Measurements from ENCODE around the gene SGPP2. TPM values are rescaled to one million over a fixed set of nuclear protein-coding genes. Genes with fewer than 3 reads are reported as not detected.

SGPP2 gene
- total RNA-seq, 2 experiments from 2014 or later: 1.7 TPM

GRCh38 chr2:222480497-222480896, 56.2 kb downstream of the SGPP2 start:
- ChIA-PET CTCF (no interaction called here), POLR2A (no interaction called here)
- no peak overlapping the region for H3K27ac ChIP-seq (ENCODE audit: low read depth in 1 of 2, low read length in 2 of 2)
- no peak overlapping the region for H3K4me3 ChIP-seq (ENCODE audit: low read length)
- H3K36me3 ChIP-seq (ENCODE audit: insufficient read depth, low read length): no peaks in the 10 kb centered on the region
- DNase-seq (no peak), ATAC-seq (ENCODE audit: poor library complexity) (no peak)
- Mint-ChIP-seq H3K27ac (no peak overlapping the region), H3K4me1 (ENCODE audit: low read depth) (no peaks in the 10 kb centered on the region), H3K36me3 (ENCODE audit: low read depth) (no peaks in the 10 kb centered on the region), H3K4me3 (no peak overlapping the region), H3K9me3 (no peaks in the 10 kb centered on the region), H3K27me3 (no peaks in the 10 kb centered on the region)
- H3K27me3 ChIP-seq (ENCODE audit: control insufficient read depth in 1 of 2, insufficient read depth in 2 of 2, low read length in 2 of 2): no peaks in the 10 kb centered on the region
- no peak for TF ChIP-seq CTCF (IDR thresholded peaks at IDR 0.05)
- no peaks in the 10 kb centered on the region for H3K9me3 ChIP-seq (ENCODE audit: control insufficient read depth in 1 of 2, insufficient read depth in 1 of 2, low read length in 2 of 2)
- H3K4me1 ChIP-seq (ENCODE audit: insufficient read depth, low read length): no peaks in the 10 kb centered on the region
- intact Hi-C loops (cut with DNase I, micrococcal nuclease): loop anchor here in 1 of 2 experiments (5.0 kb wide), 1 partner anchor 163 kb away; no protein-coding TSS in a partner anchor

GRCh38 chr2:222481941-222482340, 57.6 kb downstream of the SGPP2 start:
- Mint-ChIP-seq H3K27ac (no peak overlapping the region), H3K4me1 (ENCODE audit: low read depth) (no peaks in the 10 kb centered on the region)

GRCh38 chr2:222483513-222484039, 59.2 kb downstream of the SGPP2 start:
- POLR2A ChIA-PET: no interaction called here
- ATAC-seq (ENCODE audit: poor library complexity) (no peak), DNase-seq (peak in 2 of 14 experiments; percentile 14)
- CTCF ChIA-PET: interaction anchor here (0.8 kb wide), 1 partner anchor 11 kb away, joined by 3 read pairs; no protein-coding TSS in a partner anchor
- Histone ChIP-seq H3K36me3 (ENCODE audit: insufficient read depth, low read length) (no peaks in the 10 kb centered on the region), H3K27ac (ENCODE audit: low read depth in 1 of 2, low read length in 2 of 2) (no peak overlapping the region), H3K4me3 (ENCODE audit: low read length) (no peak overlapping the region), H3K9me3 (ENCODE audit: control insufficient read depth in 1 of 2, insufficient read depth in 1 of 2, low read length in 2 of 2) (no peaks in the 10 kb centered on the region), H3K4me1 (ENCODE audit: insufficient read depth, low read length) (no peaks in the 10 kb centered on the region), H3K27me3 (ENCODE audit: control insufficient read depth in 1 of 2, insufficient read depth in 2 of 2, low read length in 2 of 2) (no peaks in the 10 kb centered on the region)
- H3K4me3 Mint-ChIP-seq: no peak overlapping the region
- no peaks in the 10 kb centered on the region for H3K9me3 Mint-ChIP-seq
- H3K36me3 Mint-ChIP-seq (ENCODE audit: low read depth): no peaks in the 10 kb centered on the region
- no peak overlapping the region for H3K27ac Mint-ChIP-seq
- H3K27me3 Mint-ChIP-seq: no peaks in the 10 kb centered on the region
- TF ChIP-seq CTCF (IDR thresholded peaks at IDR 0.05): no peak
- H3K4me1 Mint-ChIP-seq (ENCODE audit: low read depth): no peaks in the 10 kb centered on the region
- intact Hi-C loops (cut with DNase I, micrococcal nuclease): loop anchor here in 1 of 2 experiments (5.0 kb wide), 1 partner anchor 166 kb away; no protein-coding TSS in a partner anchor

More at GRCh38 chr2:222481941-222482340, 57.6 kb downstream of the SGPP2 start:
- Histone ChIP-seq H3K4me3 (ENCODE audit: low read length) (no peak overlapping the region), H3K36me3 (ENCODE audit: insufficient read depth, low read length) (no peaks in the 10 kb centered on the region), H3K27me3 (ENCODE audit: control insufficient read depth in 1 of 2, insufficient read depth in 2 of 2, low read length in 2 of 2) (no peaks in the 10 kb centered on the region), H3K4me1 (ENCODE audit: insufficient read depth, low read length) (no peaks in the 10 kb centered on the region), H3K9me3 (ENCODE audit: control insufficient read depth in 1 of 2, insufficient read depth in 1 of 2, low read length in 2 of 2) (no peaks in the 10 kb centered on the region), H3K27ac (ENCODE audit: low read depth in 1 of 2, low read length in 2 of 2) (no peak overlapping the region)
- intact Hi-C loops (cut with DNase I, micrococcal nuclease): loop anchor here in 1 of 2 experiments (5.0 kb wide), 1 partner anchor 165 kb away; no protein-coding TSS in a partner anchor
- DNase-seq: no peak
- ChIA-PET CTCF (no interaction called here), POLR2A (no interaction called here)
- Mint-ChIP-seq H3K9me3 (no peaks in the 10 kb centered on the region), H3K36me3 (ENCODE audit: low read depth) (no peaks in the 10 kb centered on the region), H3K4me3 (no peak overlapping the region), H3K27me3 (no peaks in the 10 kb centered on the region)
- ATAC-seq (ENCODE audit: poor library complexity): no peak
- no peak for TF ChIP-seq CTCF (IDR thresholded peaks at IDR 0.05)
